Esophagus squamous epithelium (tissue), 5 donors: ENCODE results near the gene MYH7. TPM values are rescaled to one million over a fixed set of nuclear protein-coding genes. Genes with fewer than 3 reads are reported as not detected.

Experiments used
- DNase-seq: peaks from one replicate; lab custom pipeline; 2025; lab: John Stamatoyannopoulos, UW
- H3K27ac ChIP-seq, 4 donors: fragments of 200-600 bp; sonication (generic); one replicate each; pipeline ENCODE4 v1.5.1; 2016 to 2019; ENCODE audit warnings: mild to moderate bottlenecking in 1 of 4
- H3K27me3 ChIP-seq, 4 donors: fragments of 200-600 bp; sonication (generic); 1 replicate in 3 of 4; 2 replicates in 1 of 4; pipeline versions ENCODE4 v1.5.1 to v1.6.0; 2017 to 2021; ENCODE audit warnings: antibody characterized with exemption in 1 of 4
- H3K36me3 ChIP-seq, 3 donors: fragments of 200-600 bp; sonication (generic); one replicate each; pipeline ENCODE4 v1.5.1; 2016 to 2019
- H3K4me1 ChIP-seq, 3 donors: fragments of 200-600 bp; sonication (generic); one replicate each; pipeline ENCODE4 v1.5.1; 2017 to 2019
- H3K4me3 ChIP-seq, 4 donors: fragments of 200-600 bp; sonication (generic); 1 replicate in 3 of 4; 2 replicates in 1 of 4; pipeline ENCODE4 v1.5.1; 2016 to 2019; ENCODE audit warnings: mild to moderate bottlenecking in 2 of 4, moderate library complexity in 1 of 4
- H3K9me3 ChIP-seq, 3 donors: fragments of 200-600 bp; sonication (generic); one replicate each; pipeline ENCODE4 v1.5.1; 2016 to 2019
- CTCF ChIP-seq, 6 experiments: fragments of 450-650 bp in 4 of 6; fragments of 200-600 bp in 2 of 6; sonication (generic) in 2 of 6; IDR thresholded peaks; one replicate each; pipeline ENCODE4 v1.5.1; 2016 to 2019; ENCODE audit warnings: antibody characterized with exemption in 6 of 6, mild to moderate bottlenecking in 4 of 6, moderate library complexity in 4 of 6
- POLR2A ChIP-seq, 4 donors: fragments of 450-650 bp; IDR thresholded peaks; one replicate each; pipeline ENCODE4 v1.6.1; 2017; ENCODE audit warnings: antibody characterized with exemption in 4 of 4, mild to moderate bottlenecking in 4 of 4, moderate library complexity in 3 of 4
- WGBS, 2 donors: methylation state at CpG; one replicate each; pipeline ENCODE4 v1.1.5; 2018; 5-methylcytosine and 5-hydroxymethylcytosine counted together
- intact Hi-C: fragments of 100-400 bp; cut with DNase I; formaldehyde crosslinking; loops from one replicate; pipeline ENCODE4 v1.15.0; 2022
- total RNA-seq, 4 donors: library from RNA; depleted of rRNA; stranded (reverse); fragments of >200 nt; gene quantifications; one replicate each; pipeline ENCODE4 v1.1.0, GENCODE V29; 2016
- donor health status: DM: yes; HTN: yes; CAD: no.

Gene MYH7
- total RNA-seq, 4 donors from 2014 or later = not detected

- Histone ChIP-seq H3K36me3 (no peaks in the 10 kb centered on the region), H3K27me3 (no peaks in the 10 kb centered on the region), H3K4me3 (no peak overlapping the region), H3K27ac (no peak overlapping the region), H3K4me1 (no peaks in the 10 kb centered on the region), H3K9me3 (no peaks in the 10 kb centered on the region)
- WGBS, 2 donors = 71 to 72% methylated on average over 7 to 8 of the region's 8 CpGs
- TF ChIP-seq POLR2A (IDR thresholded peaks at IDR 0.05) (no peak), CTCF (IDR thresholded peaks at IDR 0.05) (no peak)
- no peak for DNase-seq
- intact Hi-C loops = no loop called here
Observed at GRCh38 chr14:23434488-23435222, 805 bp downstream of the MYH7 start.

- Histone ChIP-seq H3K27me3 (no peaks in the 10 kb centered on the region), H3K36me3 (no peaks in the 10 kb centered on the region), H3K27ac (no peak overlapping the region), H3K9me3 (no peaks in the 10 kb centered on the region), H3K4me3 (no peak overlapping the region), H3K4me1 (no peaks in the 10 kb centered on the region)
- no peak for DNase-seq
- no peak for TF ChIP-seq POLR2A (IDR thresholded peaks at IDR 0.05)
- no peak for TF ChIP-seq CTCF (IDR thresholded peaks at IDR 0.05)
- WGBS, 2 donors = 67 to 82% methylated on average over 3 to 10 of the region's 10 CpGs
- intact Hi-C loops = no loop called here
Observed at GRCh38 chr14:23433457-23433856, 2.0 kb downstream of the MYH7 start.

GRCh38 chr14:23432946-23433345 lies 2.5 kb downstream of the MYH7 start:
- no peak for DNase-seq
- 74 to 91% methylated on average over 9 to 10 of the region's 10 CpGs for WGBS, 2 donors
- Histone ChIP-seq H3K36me3 (no peaks in the 10 kb centered on the region), H3K9me3 (no peaks in the 10 kb centered on the region), H3K4me3 (no peak overlapping the region), H3K27me3 (no peaks in the 10 kb centered on the region), H3K4me1 (no peaks in the 10 kb centered on the region), H3K27ac (no peak overlapping the region)
- TF ChIP-seq CTCF (IDR thresholded peaks at IDR 0.05) = no peak
- TF ChIP-seq POLR2A (IDR thresholded peaks at IDR 0.05) = no peak
- intact Hi-C loops = no loop called here

- no peaks in the 10 kb centered on the region for H3K36me3 ChIP-seq
Observed at GRCh38 chr14:23432102-23432925, 3.1 kb downstream of the MYH7 start.

More at GRCh38 chr14:23432102-23432925, 3.1 kb downstream of the MYH7 start:
- Histone ChIP-seq H3K4me3 (no peak overlapping the region), H3K27me3 (no peaks in the 10 kb centered on the region), H3K4me1 (no peaks in the 10 kb centered on the region), H3K27ac (no peak overlapping the region), H3K9me3 (no peaks in the 10 kb centered on the region)
- no peak for DNase-seq
- intact Hi-C loops = no loop called here
- TF ChIP-seq CTCF (IDR thresholded peaks at IDR 0.05) = no peak
- no peak for TF ChIP-seq POLR2A (IDR thresholded peaks at IDR 0.05)
- 71 to 81% methylated on average over 9 to 15 of the region's 17 CpGs for WGBS, 2 donors
